NB4 (cell line): ENCODE results near the gene EXD1.

Experiments used
- POLR2A ChIP-seq: IDR thresholded peaks from 2 replicates; pipeline ENCODE4 v1.6.1; 2011; ENCODE audit warnings: mild to moderate bottlenecking; ENCODE audit not compliant: insufficient read length; ENCODE audit errors: extremely low read depth
- TF ChIP-seq, protein P1 (sequence below): IDR thresholded peaks from one replicate; pipeline ENCODE4 v1.5.1; 2012; ENCODE audit warnings: low read depth, low read length

GRCh38 chr15:41133454-41133853 lies 97.1 kb downstream of the EXD1 start:
- TF ChIP-seq, protein P1, sequence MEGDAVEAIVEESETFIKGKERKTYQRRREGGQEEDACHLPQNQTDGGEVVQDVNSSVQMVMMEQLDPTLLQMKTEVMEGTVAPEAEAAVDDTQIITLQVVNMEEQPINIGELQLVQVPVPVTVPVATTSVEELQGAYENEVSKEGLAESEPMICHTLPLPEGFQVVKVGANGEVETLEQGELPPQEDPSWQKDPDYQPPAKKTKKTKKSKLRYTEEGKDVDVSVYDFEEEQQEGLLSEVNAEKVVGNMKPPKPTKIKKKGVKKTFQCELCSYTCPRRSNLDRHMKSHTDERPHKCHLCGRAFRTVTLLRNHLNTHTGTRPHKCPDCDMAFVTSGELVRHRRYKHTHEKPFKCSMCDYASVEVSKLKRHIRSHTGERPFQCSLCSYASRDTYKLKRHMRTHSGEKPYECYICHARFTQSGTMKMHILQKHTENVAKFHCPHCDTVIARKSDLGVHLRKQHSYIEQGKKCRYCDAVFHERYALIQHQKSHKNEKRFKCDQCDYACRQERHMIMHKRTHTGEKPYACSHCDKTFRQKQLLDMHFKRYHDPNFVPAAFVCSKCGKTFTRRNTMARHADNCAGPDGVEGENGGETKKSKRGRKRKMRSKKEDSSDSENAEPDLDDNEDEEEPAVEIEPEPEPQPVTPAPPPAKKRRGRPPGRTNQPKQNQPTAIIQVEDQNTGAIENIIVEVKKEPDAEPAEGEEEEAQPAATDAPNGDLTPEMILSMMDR = no peak
- TF ChIP-seq POLR2A = no peak
